K562 (cell line): ENCODE data around the gene PIERCE2. TPM values are rescaled to one million over a fixed set of nuclear protein-coding genes. Genes with fewer than 3 reads are reported as not detected.

ENCODE experiments used
- DPF2 ChIP-seq: fragments of 450-650 bp; IDR thresholded peaks from 2 replicates; pipeline ENCODE4 v1.6.1; 2016
- GABPA ChIP-seq: fragments of 200-800 bp; sonication (Bioruptor generic); conservative IDR thresholded peaks from 2 replicates; pipeline ENCODE4 v1.6.1; 2016; ENCODE audit warnings: low read depth, missing genetic modification characterization, missing compliant biosample characterization
- LCOR ChIP-seq: sonication (generic); formaldehyde crosslinking; IDR thresholded peaks from 2 replicates; pipeline ENCODE4 v1.8.0; 2022; ENCODE audit warnings: mild to moderate bottlenecking, missing genetic modification reagents
- LEF1 ChIP-seq: fragments of 450-650 bp; IDR thresholded peaks from 2 replicates; pipeline ENCODE4 v1.6.1; 2016; ENCODE audit warnings: mild to moderate bottlenecking
- MCM5 ChIP-seq: fragments of 450-650 bp; IDR thresholded peaks from 2 replicates; pipeline ENCODE4 v1.6.1; 2016; ENCODE audit warnings: low read depth
- MEIS2 ChIP-seq: fragments of 450-650 bp; IDR thresholded peaks from 2 replicates; pipeline ENCODE4 v1.6.1; 2014; ENCODE audit warnings: mild to moderate bottlenecking; ENCODE audit not compliant: partially characterized antibody
- NFXL1 ChIP-seq: fragments of 450-650 bp; formaldehyde crosslinking; IDR thresholded peaks from 2 replicates; pipeline ENCODE4 v1.4.0; 2021; ENCODE audit warnings: mild to moderate bottlenecking
- NR2C1 ChIP-seq, 2 experiments: fragments of 450-650 bp; IDR thresholded peaks; 2 replicates each; pipeline ENCODE4 v1.6.1; 2017; ENCODE audit warnings: mild to moderate bottlenecking in 2 of 2, antibody characterized with exemption in 1 of 2, inconsistent platforms in 1 of 2, missing compliant biosample characterization in 1 of 2, missing genetic modification characterization in 1 of 2
- RAD51 ChIP-seq: fragments of 450-650 bp; IDR thresholded peaks from 2 replicates; pipeline ENCODE4 v1.7.1; 2016; ENCODE audit warnings: low read depth, mild to moderate bottlenecking, borderline replicate concordance
- SMAD3 ChIP-seq: fragments of 450-650 bp; formaldehyde crosslinking; conservative IDR thresholded peaks from 2 replicates; pipeline ENCODE4 v1.4.0; 2020; ENCODE audit warnings: mild to moderate bottlenecking
- SMARCE1 ChIP-seq: fragments of 450-650 bp; IDR thresholded peaks from 2 replicates; pipeline ENCODE4 v1.7.1; 2016; ENCODE audit warnings: mild to moderate bottlenecking
- SRSF3 ChIP-seq: fragments of 200-400 bp; formaldehyde crosslinking; IDR thresholded peaks from 2 replicates; pipeline ENCODE4 v1.6.1; 2016; ENCODE audit warnings: mild to moderate bottlenecking, low read length, moderate library complexity; ENCODE audit not compliant: insufficient read depth
- TAF15 ChIP-seq: fragments of 200-400 bp; formaldehyde crosslinking; IDR thresholded peaks from 2 replicates; pipeline ENCODE4 v1.6.1; 2017; ENCODE audit warnings: mild to moderate bottlenecking, low read depth, low read length, moderate library complexity
- TGIF2 ChIP-seq: sonication (generic); formaldehyde crosslinking; IDR thresholded peaks from 2 replicates; pipeline ENCODE4 v1.8.1; 2022; ENCODE audit warnings: mild to moderate bottlenecking, missing genetic modification reagents, moderate library complexity
- ZEB2 ChIP-seq: fragments of 450-650 bp; IDR thresholded peaks from 2 replicates; pipeline ENCODE4 v1.6.1; 2016
- ZKSCAN3 ChIP-seq: fragments of 250-450 bp; sonication (Bioruptor Pico); IDR thresholded peaks from 2 replicates; pipeline ENCODE4 v1.4.0; 2020
- ZNF75A ChIP-seq: fragments of 450-650 bp; formaldehyde crosslinking; IDR thresholded peaks from 2 replicates; pipeline ENCODE4 v1.4.0; 2020; ENCODE audit warnings: mild to moderate bottlenecking
- ZNF77 ChIP-seq: fragments of 250-450 bp; sonication (Bioruptor Pico); IDR thresholded peaks from 2 replicates; pipeline ENCODE4 v1.5.0; 2020
- ZNF79 ChIP-seq: fragments of 250-450 bp; sonication (Bioruptor Pico); IDR thresholded peaks from 2 replicates; pipeline ENCODE4 v1.4.0; 2020; ENCODE audit warnings: low read depth, mild to moderate bottlenecking, moderate library complexity
- polyA plus RNA-seq, 8 experiments: library from polyadenylated mRNA; depleted of rRNA in 4 of 8; stranded (reverse) in 5 of 8; unstranded in 3 of 8; fragments of >200 nt; fragmentation: Nextera tagmentation in 2 of 8; fragmentation: Illumina TruSeq in 1 of 8; extraction: Ambion mirVana in 2 of 8; extraction: Trizol in 1 of 8; gene quantifications; 2 replicates each; pipeline versions ENCODE4 v1.2.1 to v1.2.3, GENCODE V29; 2011 to 2014; ENCODE audit warnings: inconsistent platforms in 1 of 8, missing spikeins in 1 of 8
- total RNA-seq, 7 experiments: library from RNA; depleted of rRNA in 6 of 7; stranded (reverse); fragments of >200 nt in 6 of 7; fragmentation: Illumina TruSeq in 2 of 7; extraction: Trizol in 2 of 7; gene quantifications; 2 replicates each; pipeline versions ENCODE4 v1.2.1 to v1.2.3, GENCODE V29; 2011 to 2021; ENCODE audit warnings: low replicate concordance in 1 of 7
- TF ChIP-seq, protein P1 (sequence below): fragments of 450-650 bp; IDR thresholded peaks from 2 replicates; pipeline ENCODE4 v1.6.1; 2016; ENCODE audit warnings: missing biosample characterization, missing genetic modification characterization
- TF ChIP-seq, protein P2 (sequence below): IDR thresholded peaks from 2 replicates; pipeline ENCODE4 v1.6.1; 2014; ENCODE audit warnings: antibody characterized with exemption
- TF ChIP-seq, protein P3 (sequence below): sonication (generic); formaldehyde crosslinking; IDR thresholded peaks from 2 replicates; pipeline ENCODE4 v1.8.1; 2023; ENCODE audit warnings: mild to moderate bottlenecking, missing genetic modification reagents, moderate library complexity
- TF ChIP-seq, protein P4 (sequence below): fragments of 250-450 bp; sonication (Bioruptor Pico); IDR thresholded peaks from 2 replicates; pipeline ENCODE4 v1.8.0; 2021; ENCODE audit warnings: mild to moderate bottlenecking, moderate library complexity
- TF ChIP-seq, protein P5 (sequence below): conservative IDR thresholded peaks from 2 replicates; pipeline ENCODE4 v1.6.1; 2011; ENCODE audit warnings: low read depth, mild to moderate bottlenecking, low read length; ENCODE audit not compliant: control insufficient read depth

PIERCE2 gene
- total and polyA plus RNA-seq, 9 of the 15 experiments (the other 6 are each of a cell fraction or from before 2014, with no cell fraction given) = 2.9 to 4.8 (median 4.0) TPM

DNA sequence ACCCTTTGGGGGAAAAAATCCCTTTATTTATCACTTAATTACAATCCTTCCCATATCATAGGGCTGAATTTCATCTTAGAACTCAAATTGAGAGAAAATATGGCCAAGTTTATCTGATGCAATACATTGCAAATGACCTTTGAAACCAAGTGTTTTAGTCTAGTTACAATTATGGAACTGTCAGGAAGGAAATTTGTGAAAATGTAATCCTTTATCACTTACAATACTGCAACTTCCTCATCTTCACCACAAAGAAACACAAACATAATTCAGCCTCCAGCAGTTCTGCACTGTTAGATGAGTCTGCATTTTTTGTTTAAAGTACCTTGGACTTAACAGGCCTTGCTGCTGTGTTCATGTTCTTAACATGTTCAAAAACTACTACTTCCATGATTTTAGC, 4.8 kb upstream of the PIERCE2 start (continued):
- peak; percentile 42; the same call in 1 of the 2 replicates for TF ChIP-seq NR2C1 (IDR thresholded peaks at IDR 0.05)
- peak; percentile 59; the same call in 1 of the 2 replicates for TF ChIP-seq NR2C1 (tag; IDR thresholded peaks at IDR 0.05)
- TF ChIP-seq LCOR (CRISPR knock-in tag) = 0 out of 2 replicates have a peak, but pooled peaks have one; percentile 26
- TF ChIP-seq MEIS2 = peak; percentile 90
- no peak for TF ChIP-seq ZNF77 (CRISPR knock-in tag)
- no peak for TF ChIP-seq NFXL1 (CRISPR knock-in tag)
- TF ChIP-seq, protein P1, sequence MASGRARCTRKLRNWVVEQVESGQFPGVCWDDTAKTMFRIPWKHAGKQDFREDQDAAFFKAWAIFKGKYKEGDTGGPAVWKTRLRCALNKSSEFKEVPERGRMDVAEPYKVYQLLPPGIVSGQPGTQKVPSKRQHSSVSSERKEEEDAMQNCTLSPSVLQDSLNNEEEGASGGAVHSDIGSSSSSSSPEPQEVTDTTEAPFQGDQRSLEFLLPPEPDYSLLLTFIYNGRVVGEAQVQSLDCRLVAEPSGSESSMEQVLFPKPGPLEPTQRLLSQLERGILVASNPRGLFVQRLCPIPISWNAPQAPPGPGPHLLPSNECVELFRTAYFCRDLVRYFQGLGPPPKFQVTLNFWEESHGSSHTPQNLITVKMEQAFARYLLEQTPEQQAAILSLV (tag) = peak; percentile 67
- TF ChIP-seq, protein P2, sequence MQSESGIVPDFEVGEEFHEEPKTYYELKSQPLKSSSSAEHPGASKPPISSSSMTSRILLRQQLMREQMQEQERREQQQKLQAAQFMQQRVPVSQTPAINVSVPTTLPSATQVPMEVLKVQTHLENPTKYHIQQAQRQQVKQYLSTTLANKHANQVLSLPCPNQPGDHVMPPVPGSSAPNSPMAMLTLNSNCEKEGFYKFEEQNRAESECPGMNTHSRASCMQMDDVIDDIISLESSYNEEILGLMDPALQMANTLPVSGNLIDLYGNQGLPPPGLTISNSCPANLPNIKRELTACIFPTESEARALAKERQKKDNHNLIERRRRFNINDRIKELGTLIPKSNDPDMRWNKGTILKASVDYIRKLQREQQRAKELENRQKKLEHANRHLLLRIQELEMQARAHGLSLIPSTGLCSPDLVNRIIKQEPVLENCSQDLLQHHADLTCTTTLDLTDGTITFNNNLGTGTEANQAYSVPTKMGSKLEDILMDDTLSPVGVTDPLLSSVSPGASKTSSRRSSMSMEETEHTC = no peak
- TF ChIP-seq, protein P3, sequence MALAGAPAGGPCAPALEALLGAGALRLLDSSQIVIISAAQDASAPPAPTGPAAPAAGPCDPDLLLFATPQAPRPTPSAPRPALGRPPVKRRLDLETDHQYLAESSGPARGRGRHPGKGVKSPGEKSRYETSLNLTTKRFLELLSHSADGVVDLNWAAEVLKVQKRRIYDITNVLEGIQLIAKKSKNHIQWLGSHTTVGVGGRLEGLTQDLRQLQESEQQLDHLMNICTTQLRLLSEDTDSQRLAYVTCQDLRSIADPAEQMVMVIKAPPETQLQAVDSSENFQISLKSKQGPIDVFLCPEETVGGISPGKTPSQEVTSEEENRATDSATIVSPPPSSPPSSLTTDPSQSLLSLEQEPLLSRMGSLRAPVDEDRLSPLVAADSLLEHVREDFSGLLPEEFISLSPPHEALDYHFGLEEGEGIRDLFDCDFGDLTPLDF (CRISPR knock-in tag) = no peak
- TF ChIP-seq DPF2 = peak; percentile 89
- TF ChIP-seq SRSF3 = no peak
- peak; percentile 82 for TF ChIP-seq SMARCE1
- no peak for TF ChIP-seq ZNF79 (CRISPR knock-in tag)
- TF ChIP-seq, protein P4, sequence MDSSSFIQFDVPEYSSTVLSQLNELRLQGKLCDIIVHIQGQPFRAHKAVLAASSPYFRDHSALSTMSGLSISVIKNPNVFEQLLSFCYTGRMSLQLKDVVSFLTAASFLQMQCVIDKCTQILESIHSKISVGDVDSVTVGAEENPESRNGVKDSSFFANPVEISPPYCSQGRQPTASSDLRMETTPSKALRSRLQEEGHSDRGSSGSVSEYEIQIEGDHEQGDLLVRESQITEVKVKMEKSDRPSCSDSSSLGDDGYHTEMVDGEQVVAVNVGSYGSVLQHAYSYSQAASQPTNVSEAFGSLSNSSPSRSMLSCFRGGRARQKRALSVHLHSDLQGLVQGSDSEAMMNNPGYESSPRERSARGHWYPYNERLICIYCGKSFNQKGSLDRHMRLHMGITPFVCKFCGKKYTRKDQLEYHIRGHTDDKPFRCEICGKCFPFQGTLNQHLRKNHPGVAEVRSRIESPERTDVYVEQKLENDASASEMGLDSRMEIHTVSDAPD (CRISPR knock-in tag) = no peak
- TF ChIP-seq TGIF2 (CRISPR knock-in tag) = no peak
- TF ChIP-seq, protein P5, sequence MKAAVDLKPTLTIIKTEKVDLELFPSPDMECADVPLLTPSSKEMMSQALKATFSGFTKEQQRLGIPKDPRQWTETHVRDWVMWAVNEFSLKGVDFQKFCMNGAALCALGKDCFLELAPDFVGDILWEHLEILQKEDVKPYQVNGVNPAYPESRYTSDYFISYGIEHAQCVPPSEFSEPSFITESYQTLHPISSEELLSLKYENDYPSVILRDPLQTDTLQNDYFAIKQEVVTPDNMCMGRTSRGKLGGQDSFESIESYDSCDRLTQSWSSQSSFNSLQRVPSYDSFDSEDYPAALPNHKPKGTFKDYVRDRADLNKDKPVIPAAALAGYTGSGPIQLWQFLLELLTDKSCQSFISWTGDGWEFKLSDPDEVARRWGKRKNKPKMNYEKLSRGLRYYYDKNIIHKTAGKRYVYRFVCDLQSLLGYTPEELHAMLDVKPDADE = no peak
- no peak for TF ChIP-seq TAF15
- TF ChIP-seq SMAD3 (CRISPR knock-in tag) = no peak
- TF ChIP-seq ZKSCAN3 (CRISPR knock-in tag) = no peak
- peak; percentile 4; the same call in 1 of the 2 replicates for TF ChIP-seq RAD51
- TF ChIP-seq ZEB2 = 0 out of 2 replicates have a peak, but pooled peaks have one; percentile 42
- TF ChIP-seq ZNF75A (CRISPR knock-in tag) = no peak
- TF ChIP-seq LEF1 = peak; percentile 64; the same call in 1 of the 2 replicates
- no peak for TF ChIP-seq MCM5
- peak; percentile 53 for TF ChIP-seq GABPA
